GM12892 (cell line): Measurements from ENCODE around the gene NUDT2.

Experiments used
- POLR2A ChIP-seq: IDR thresholded peaks from 2 replicates; pipeline ENCODE4 v1.6.1; 2011; ENCODE audit warnings: low read depth, low read length, control low read depth
- POLR2AphosphoS5 ChIP-seq: IDR thresholded peaks from 2 replicates; pipeline ENCODE4 v1.6.1; 2011; ENCODE audit warnings: low read depth, low read length, control low read depth
- TAF1 ChIP-seq: IDR thresholded peaks from 2 replicates; pipeline ENCODE4 v1.6.1; 2011; ENCODE audit warnings: low read depth, mild to moderate bottlenecking, control low read depth, low read length, borderline replicate concordance

- TF ChIP-seq POLR2A (no peak), POLR2AphosphoS5 (no peak), TAF1 (no peak)
Observed at GRCh38 chr9:34321451-34321850, 7.9 kb upstream of the NUDT2 start.
